ENCODE results near the gene PRR14. TPM values are rescaled to one million over a fixed set of nuclear protein-coding genes. Genes with fewer than 3 reads are reported as not detected.

Gene PRR14
- 2.6 and 7.8 TPM in 2 replicates for total RNA-seq

DNA sequence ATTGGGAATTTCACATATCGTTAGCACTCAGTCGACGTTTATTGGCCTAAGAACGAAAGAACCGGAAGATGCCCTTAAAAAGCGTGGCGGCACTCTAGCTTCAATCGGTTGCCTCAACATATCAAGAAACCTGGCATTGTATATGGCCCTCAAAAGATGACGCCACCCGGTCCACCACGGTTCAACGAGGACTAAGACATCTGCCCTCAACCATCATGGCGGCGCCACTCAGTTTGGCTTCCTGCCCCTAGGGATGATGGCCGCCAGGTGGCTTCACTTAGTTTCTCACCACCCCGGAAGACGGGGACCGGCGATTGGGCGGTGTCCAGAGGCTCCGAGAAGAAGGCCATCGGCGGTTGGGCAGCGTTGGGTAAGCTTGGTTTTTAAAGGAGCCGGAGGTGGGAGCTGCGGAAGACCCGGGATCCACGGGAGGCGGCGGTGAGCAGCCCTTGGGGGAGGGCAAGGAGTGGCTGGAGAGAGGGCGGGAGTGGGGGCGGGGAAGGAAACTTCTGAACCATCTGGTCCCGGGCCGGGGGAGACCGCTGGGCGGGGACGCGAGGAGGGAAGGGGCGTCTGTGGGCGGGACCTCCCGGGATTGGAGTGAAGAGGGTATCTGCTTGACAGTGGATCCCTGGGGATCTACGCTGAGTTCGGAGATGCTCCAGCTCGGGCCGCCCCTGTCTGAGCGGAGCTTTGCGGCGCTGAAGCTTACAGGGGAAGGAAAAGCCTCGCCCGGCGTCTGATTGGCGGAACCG, at the start of gene PRR14:
Gene PRR14 (plus strand): TSS at position 592 of the 755 bp plus-strand sequence. CDS start 686 bp downstream, outside the sequence.
- FAIRE-seq (peak; percentile 55), DNase-seq (ENCODE audit: low read depth) (peak; percentile 97)
- no peaks in the 10 kb centered on the region for H3K27me3 ChIP-seq (ENCODE audit: control insufficient read depth, insufficient read depth, low read length)
- peak within 1 kb of the TSS; percentile 93 for H3K4me3 ChIP-seq (ENCODE audit: low read depth, low read length)
- H3K36me3 ChIP-seq (ENCODE audit: control insufficient read depth, insufficient read depth, low read length), result peaks cover 16% of the 10 kb centered on the region
- peak; percentile 11 for TF ChIP-seq CTCF (IDR thresholded peaks at IDR 0.05; ENCODE audit: insufficient read depth, low read length, severe bottlenecking)

DNA sequence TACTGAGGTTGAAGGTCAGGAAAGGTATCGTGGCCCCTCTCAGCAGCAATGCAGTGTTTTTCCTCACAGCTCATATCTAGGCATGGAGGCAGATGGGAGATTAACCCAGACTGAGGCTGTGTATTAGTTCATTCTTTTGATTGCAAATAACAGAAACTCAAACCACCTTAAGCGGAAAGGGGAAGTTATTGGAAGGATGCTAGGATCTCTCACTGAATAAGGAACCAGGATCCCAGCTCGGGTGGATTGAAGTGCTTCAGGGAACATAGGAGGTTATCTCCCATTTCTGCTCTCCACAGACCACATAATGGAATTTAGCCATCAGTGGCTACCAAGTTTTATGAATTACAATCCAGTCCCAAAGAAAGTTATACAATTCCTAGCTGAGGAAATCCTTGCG, 48.8 kb upstream of the PRR14 start:
- no peak for TF ChIP-seq CTCF (IDR thresholded peaks at IDR 0.05; ENCODE audit: insufficient read depth, low read length, severe bottlenecking)
- Histone ChIP-seq H3K27me3 (ENCODE audit: control insufficient read depth, insufficient read depth, low read length) (no peaks in the 10 kb centered on the region), H3K4me3 (ENCODE audit: low read depth, low read length) (no peak overlapping the region), H3K36me3 (ENCODE audit: control insufficient read depth, insufficient read depth, low read length) (peaks cover 5% of the 10 kb centered on the region)
- DNase-seq (ENCODE audit: low read depth) (no peak), FAIRE-seq (no peak)

- no peak for FAIRE-seq
Observed at GRCh38 chr16:30602616-30603277, 48.0 kb upstream of the PRR14 start.

GRCh38 chr16:30603945-30604315, 46.8 kb upstream of the PRR14 start:
- no peaks in the 10 kb centered on the region for H3K27me3 ChIP-seq (ENCODE audit: control insufficient read depth, insufficient read depth, low read length)
- DNase-seq (ENCODE audit: low read depth) (no peak), FAIRE-seq (no peak)
- TF ChIP-seq CTCF (IDR thresholded peaks at IDR 0.05; ENCODE audit: insufficient read depth, low read length, severe bottlenecking), result no peak
- peaks cover 8% of the 10 kb centered on the region for H3K36me3 ChIP-seq (ENCODE audit: control insufficient read depth, insufficient read depth, low read length)
- H3K4me3 ChIP-seq (ENCODE audit: low read depth, low read length), result no peak overlapping the region

More at GRCh38 chr16:30602616-30603277, 48.0 kb upstream of the PRR14 start:
- peaks cover 5% of the 10 kb centered on the region for H3K36me3 ChIP-seq (ENCODE audit: control insufficient read depth, insufficient read depth, low read length)
- no peak overlapping the region for H3K4me3 ChIP-seq (ENCODE audit: low read depth, low read length)
- peak; percentile 29 for DNase-seq (ENCODE audit: low read depth)
- no peak for TF ChIP-seq CTCF (IDR thresholded peaks at IDR 0.05; ENCODE audit: insufficient read depth, low read length, severe bottlenecking)
- H3K27me3 ChIP-seq (ENCODE audit: control insufficient read depth, insufficient read depth, low read length), result no peaks in the 10 kb centered on the region

DNA sequence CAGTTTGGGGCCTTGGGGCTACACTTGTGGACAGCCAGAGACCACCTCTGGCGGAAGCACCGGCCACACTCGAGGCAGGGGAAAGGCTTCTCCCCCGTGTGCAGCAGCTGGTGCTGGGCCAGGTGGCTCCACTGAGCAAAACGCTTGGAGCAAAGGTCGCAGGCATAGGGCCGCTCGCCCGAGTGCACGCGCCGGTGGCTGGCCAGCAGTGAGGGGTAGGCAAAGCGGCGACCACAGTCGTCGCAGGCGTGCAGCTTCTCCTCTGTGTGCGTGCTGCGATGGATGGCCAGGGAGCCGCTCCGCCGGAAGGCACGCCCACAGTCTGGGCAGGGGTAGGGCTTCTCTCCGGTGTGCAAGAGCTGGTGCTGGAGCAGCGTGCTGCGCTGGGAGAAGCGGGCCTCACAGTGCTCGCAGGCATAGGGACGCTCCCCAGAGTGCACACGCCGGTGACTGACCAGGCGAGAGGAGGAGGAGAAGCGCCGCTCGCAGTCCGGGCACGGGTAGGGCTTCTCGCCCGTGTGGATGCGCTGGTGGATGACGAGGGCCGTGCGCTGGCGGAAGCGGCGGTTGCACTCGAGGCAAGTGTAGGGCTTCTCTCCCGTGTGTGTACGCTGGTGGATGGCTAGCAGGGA, 46.3 kb upstream of the PRR14 start:
- DNase-seq (ENCODE audit: low read depth), result no peak
- no peak for TF ChIP-seq CTCF (IDR thresholded peaks at IDR 0.05; ENCODE audit: insufficient read depth, low read length, severe bottlenecking)

More for the DNA sequence above, 46.3 kb upstream of the PRR14 start:
- Histone ChIP-seq H3K36me3 (ENCODE audit: control insufficient read depth, insufficient read depth, low read length) (peaks cover 8% of the 10 kb centered on the region), H3K27me3 (ENCODE audit: control insufficient read depth, insufficient read depth, low read length) (no peaks in the 10 kb centered on the region), H3K4me3 (ENCODE audit: low read depth, low read length) (no peak overlapping the region)
- FAIRE-seq, result no peak
